GM12872 (cell line): ENCODE measurements around the gene TAF1C.

Source experiments
- TF ChIP-seq, protein P1 (sequence below): IDR thresholded peaks from 3 replicates; pipeline ENCODE4 v1.5.1; 2011; ENCODE audit warnings: low read depth, mild to moderate bottlenecking, low read length, moderate library complexity; ENCODE audit not compliant: insufficient read depth

The TAF1C gene

DNA sequence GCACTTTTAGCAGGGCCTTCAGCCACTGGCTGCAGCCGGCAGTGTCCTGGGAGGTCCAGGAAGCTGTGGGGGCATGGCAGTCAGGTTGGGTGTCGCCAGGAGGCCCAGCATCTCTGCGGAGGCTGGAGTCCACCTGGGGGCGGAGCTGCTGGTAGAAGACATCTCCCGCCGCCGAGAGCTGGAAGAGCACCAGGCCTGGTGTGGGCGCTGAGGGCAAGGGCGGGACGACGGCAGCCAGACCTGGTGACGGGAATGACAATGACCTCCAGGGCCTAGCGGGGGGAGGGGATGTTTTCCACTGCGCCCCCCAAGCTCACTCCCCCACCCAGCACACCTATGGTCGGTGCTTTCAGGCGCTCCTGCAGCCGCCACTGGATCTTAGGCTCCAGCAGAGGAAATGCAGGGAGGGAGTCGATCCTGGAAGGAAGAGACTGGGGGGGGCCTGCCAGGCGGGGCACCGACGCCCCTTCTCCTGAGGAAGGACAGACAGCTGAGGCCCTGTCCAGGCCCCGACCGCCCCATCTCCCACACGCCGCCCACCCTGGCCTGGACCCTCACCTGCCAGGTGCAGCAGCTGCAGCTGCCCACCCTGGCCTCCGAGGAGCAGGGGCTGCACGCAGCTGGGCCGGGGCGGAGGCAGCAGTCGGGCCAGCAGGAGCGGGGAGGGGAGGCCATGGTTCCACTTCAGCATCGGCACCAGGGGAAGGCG is 7.1 kb downstream of the TAF1C start:
- TF ChIP-seq, protein P1, sequence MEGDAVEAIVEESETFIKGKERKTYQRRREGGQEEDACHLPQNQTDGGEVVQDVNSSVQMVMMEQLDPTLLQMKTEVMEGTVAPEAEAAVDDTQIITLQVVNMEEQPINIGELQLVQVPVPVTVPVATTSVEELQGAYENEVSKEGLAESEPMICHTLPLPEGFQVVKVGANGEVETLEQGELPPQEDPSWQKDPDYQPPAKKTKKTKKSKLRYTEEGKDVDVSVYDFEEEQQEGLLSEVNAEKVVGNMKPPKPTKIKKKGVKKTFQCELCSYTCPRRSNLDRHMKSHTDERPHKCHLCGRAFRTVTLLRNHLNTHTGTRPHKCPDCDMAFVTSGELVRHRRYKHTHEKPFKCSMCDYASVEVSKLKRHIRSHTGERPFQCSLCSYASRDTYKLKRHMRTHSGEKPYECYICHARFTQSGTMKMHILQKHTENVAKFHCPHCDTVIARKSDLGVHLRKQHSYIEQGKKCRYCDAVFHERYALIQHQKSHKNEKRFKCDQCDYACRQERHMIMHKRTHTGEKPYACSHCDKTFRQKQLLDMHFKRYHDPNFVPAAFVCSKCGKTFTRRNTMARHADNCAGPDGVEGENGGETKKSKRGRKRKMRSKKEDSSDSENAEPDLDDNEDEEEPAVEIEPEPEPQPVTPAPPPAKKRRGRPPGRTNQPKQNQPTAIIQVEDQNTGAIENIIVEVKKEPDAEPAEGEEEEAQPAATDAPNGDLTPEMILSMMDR = no peak

DNA sequence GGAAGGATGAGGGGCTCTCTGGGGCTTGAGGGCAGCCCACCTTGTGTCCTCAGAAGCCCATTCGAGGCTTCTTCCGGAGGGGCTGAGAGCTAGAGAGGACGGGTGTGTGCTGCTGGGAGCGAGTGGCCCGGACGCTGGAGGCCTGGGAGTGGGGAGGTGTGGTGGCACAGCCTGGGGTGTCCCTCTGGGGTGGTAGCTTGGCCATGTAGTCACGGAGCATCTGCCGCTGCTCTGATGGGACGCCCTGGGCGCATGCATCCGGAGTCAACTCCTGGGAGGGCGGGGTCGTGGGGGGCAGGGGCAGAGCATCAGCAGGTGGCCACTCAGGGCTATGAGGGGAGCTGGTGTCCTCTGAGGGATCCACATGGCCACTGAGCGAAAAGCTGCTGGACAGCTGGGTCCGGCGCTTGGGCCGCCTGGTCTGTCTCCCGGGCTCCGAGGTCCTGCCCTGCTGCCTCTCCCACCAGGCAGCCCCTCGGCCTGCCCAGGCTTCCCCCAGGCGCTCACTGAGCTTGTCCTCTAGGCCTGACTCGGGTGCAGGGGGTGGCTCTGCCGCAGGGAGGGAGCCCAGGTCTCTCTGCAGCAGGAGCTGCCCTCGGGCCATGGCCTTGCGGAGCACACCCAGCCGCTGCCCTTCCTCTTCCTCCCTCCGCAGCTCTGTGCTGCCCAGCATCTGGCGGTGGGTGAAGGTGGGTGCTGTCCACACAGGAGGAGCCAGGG is 7.8 kb downstream of the TAF1C start:
- TF ChIP-seq, protein P1 = no peak

DNA sequence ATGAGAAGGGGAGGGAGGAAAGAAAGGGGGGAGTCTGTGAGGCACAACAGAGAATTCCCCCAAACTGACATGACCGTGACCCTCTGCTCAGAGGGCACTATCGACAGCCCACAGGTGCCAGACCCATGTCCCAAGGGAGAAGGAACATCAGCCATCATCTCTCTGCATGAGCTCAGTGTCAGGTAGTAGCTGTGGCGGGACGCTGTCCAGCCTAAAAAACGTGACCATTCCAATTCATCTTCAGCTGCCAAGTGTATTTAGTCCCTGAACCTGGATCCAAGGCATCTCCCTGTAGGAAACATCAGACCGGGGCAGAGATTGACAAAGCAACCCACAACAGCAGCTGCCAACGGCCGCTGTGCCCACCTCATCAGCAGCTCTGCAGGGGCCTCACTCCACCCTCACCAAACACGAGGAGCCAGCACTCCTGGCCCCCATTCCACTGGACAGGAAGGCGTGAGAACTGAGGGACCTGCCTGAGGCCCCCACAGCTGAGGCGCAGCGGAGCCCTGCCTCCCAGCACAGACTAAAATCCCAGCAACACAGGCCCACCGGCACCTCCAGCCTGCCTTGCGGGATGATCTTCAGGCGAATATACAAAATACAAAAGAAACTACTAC is 8.6 kb downstream of the TAF1C start:
- TF ChIP-seq, protein P1 = no peak

DNA sequence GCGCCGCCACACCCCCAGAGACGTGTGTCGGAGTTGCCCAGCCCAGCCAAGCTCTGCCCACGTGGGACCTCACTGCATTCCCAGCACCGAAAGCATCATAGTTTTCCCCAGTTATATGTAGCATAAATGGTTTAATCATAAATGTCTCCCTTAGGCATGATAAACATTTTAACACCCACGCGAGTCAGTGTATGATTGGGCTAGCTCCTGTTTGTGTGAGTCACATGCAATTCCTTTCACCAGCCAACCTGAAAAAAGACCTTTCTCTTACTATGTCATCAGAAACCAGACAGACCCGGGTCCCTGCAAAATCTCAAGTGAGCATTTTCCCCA is 9.2 kb downstream of the TAF1C start:
- TF ChIP-seq, protein P1 = no peak

DNA sequence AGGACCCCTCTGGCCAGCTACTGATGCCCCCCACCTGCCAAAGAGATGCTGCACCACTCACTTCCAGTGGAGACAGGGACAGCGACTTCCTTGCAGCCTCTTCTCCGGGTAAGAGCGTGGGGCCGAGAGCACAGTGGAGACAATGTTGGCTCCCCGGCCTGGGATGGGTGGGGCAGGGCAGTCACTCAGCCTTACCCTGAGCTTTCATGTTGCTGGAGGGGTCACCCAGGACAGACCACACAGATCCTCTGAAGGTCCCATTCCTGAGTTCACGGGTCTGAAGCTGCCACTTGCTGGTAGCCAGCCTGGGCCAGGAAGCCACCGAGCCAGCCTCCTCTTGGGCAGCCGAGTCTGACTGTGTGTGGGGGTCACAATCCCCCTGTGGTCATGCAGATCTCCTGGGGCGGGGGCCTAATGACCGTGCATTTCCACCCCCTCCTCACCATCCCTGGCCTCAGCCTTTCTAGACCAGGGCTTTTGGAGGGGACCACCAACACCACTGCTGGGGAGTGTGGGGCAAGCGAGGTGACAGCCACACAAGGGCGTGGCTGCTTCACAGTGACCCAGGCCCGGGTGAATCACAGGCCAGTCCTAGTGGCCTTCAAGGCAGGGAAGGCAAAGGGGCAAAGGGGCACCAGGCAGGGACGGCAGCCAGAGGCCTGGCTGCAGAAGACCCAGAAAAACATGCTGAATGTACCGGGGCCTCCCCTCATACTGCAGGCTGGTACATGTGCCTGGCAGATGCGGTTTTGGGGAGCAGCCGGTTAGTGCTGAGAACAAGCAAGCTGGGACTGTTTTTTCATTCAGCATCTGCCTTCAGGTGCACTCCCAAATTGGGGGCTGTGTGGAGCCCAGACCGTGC is 10.4 kb downstream of the TAF1C start:
- TF ChIP-seq, protein P1 = no peak

DNA sequence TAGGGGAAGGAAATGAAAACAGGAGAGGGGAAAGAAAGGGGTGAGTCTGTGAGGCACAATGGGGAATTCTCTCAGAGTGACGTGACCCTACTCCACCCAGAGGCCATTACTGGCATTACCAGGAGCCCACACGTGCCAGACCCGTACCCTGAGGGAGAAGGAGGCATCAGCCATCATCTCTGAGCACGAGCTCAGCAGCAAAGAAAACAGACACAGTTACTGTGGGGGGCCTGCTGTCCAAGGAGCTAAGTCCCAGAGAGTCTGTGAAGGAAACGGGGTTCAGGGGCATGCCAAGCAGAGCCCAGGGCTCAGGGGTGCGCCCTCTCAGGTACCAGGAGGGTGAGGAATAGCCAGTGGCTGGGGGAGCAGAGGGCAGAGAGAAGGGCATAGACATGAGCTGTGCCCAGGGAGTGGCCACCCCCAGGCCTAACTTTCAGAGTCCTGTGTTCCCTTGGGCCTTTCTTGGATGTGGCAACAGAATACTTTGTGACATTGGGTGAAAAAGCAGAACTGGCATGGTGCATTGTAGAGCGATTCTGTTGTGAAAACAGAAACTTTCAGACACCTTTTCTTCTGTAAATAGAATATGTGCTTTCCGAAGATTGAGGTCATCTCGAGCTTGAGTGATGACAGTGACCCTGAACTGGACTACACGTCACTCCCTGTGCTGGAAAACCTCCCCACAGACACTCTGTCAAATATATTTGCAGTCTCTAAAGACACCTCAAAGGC is 11.3 kb downstream of the TAF1C start:
- TF ChIP-seq, protein P1 = peak; percentile 94
